Measurements from ENCODE around the gene CCDC47. TPM values are rescaled to one million over a fixed set of nuclear protein-coding genes. Genes with fewer than 3 reads are reported as not detected.
A peak's percentile ranks its signal among the peaks of the same experiment; 100 is the strongest.

The CCDC47 gene
- total RNA-seq, 1 experiment from 2014 or later = 64.0 TPM

- no peaks in the 10 kb centered on the region for H3K27me3 ChIP-seq (ENCODE audit: insufficient read depth, low read depth)
- no peak overlapping the region for H2AFZ ChIP-seq
- no peak overlapping the region for H3K4me3 ChIP-seq
- H3K27ac ChIP-seq = no peak overlapping the region
- H4K20me1 ChIP-seq (ENCODE audit: insufficient read depth) = peaks cover 49% of the 10 kb centered on the region
- intact Hi-C loops (cut with micrococcal nuclease; ENCODE audit: unreplicated experiment) = no loop called here
- POLR2A ChIA-PET (ENCODE audit: unreplicated experiment) = interaction anchor here (0.6 kb wide), 1 partner anchor 13 kb away, joined by 3 read pairs; no protein-coding TSS in a partner anchor
- no peak overlapping the region for H3K4me2 ChIP-seq
- no peaks in the 10 kb centered on the region for H3K9me3 ChIP-seq (ENCODE audit: insufficient read depth, low read depth)
- H3K36me3 ChIP-seq (ENCODE audit: low read depth) = peaks cover 72% of the 10 kb centered on the region
- CTCF ChIA-PET = no interaction called here
- peaks cover 75% of the 10 kb centered on the region for H3F3A ChIP-seq (ENCODE audit: insufficient read depth, low read depth)
- no peaks in the 10 kb centered on the region for H3K9me2 ChIP-seq (ENCODE audit: insufficient read depth)
- H3K79me2 ChIP-seq (ENCODE audit: low read depth) = 0 out of 2 replicates have a peak, but pooled peaks cover 6% of the 10 kb centered on the region
- no peaks in the 10 kb centered on the region for H3K4me1 ChIP-seq (replicated peaks; ENCODE audit: insufficient read depth)
- DNase-seq = no peak
- TF ChIP-seq EZH2 (IDR thresholded peaks at IDR 0.05; ENCODE audit: low read depth) = no peak
- TF ChIP-seq CTCF (conservative IDR thresholded peaks at IDR 0.05) = no peak
- BruUV-seq (replicated peaks) = TSS peak; percentile 69
Observed at GRCh38 chr17:63817736-63818385, 44.5 kb upstream of the CCDC47 start.

DNA sequence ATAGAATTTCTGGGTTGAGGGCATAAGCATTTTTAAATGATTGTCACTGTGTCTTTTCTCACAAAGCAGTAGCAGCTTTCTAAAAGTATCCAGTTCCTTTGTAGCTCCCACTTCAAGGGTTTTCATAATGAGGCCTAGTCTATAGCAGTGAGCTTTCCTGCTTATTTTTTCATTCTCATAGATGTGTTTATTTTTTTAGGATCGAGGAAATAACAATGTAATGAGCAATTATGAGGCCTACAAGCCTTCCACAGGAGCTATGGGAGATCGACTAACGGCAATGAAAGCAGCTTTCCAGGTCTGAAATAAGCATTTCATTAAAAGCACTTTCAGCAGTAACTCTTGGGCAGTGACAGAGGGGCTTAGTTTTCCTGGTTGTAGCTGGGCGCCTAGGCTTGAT lies 43.3 kb upstream of the CCDC47 start:
- Histone ChIP-seq H3K9me2 (ENCODE audit: insufficient read depth) (no peaks in the 10 kb centered on the region), H3K36me3 (ENCODE audit: low read depth) (peaks cover 70% of the 10 kb centered on the region), H3K4me1 (replicated peaks; ENCODE audit: insufficient read depth) (no peaks in the 10 kb centered on the region), H3K27ac (peak overlapping the region; percentile 14; the same call in 1 of the 2 replicates), H3K4me2 (no peak overlapping the region), H3F3A (ENCODE audit: insufficient read depth, low read depth) (peaks cover 67% of the 10 kb centered on the region), H4K20me1 (ENCODE audit: insufficient read depth) (peaks cover 40% of the 10 kb centered on the region), H2AFZ (no peak overlapping the region), H3K79me2 (ENCODE audit: low read depth) (0 out of 2 replicates have a peak, but pooled peaks cover 1% of the 10 kb centered on the region), H3K4me3 (no peak overlapping the region), H3K9me3 (ENCODE audit: insufficient read depth, low read depth) (no peaks in the 10 kb centered on the region), H3K27me3 (ENCODE audit: insufficient read depth, low read depth) (no peaks in the 10 kb centered on the region)
- ChIA-PET POLR2A (ENCODE audit: unreplicated experiment) (interaction anchor here (0.7 kb wide), 1 partner anchor 640 kb away, joined by 4 read pairs; no protein-coding TSS in a partner anchor), CTCF (no interaction called here)
- intact Hi-C loops (cut with micrococcal nuclease; ENCODE audit: unreplicated experiment) = no loop called here
- no TSS peak for BruUV-seq (replicated peaks)
- no peak for DNase-seq
- TF ChIP-seq EZH2 (IDR thresholded peaks at IDR 0.05; ENCODE audit: low read depth) (no peak), CTCF (conservative IDR thresholded peaks at IDR 0.05) (no peak)

- Histone ChIP-seq H3K9me3 (ENCODE audit: insufficient read depth, low read depth) (no peaks in the 10 kb centered on the region), H3K79me2 (ENCODE audit: low read depth) (no peaks in the 10 kb centered on the region), H3K36me3 (ENCODE audit: low read depth) (peaks cover 70% of the 10 kb centered on the region), H3K27me3 (ENCODE audit: insufficient read depth, low read depth) (no peaks in the 10 kb centered on the region), H3K4me2 (no peak overlapping the region), H3K27ac (peak overlapping the region; percentile 14; the same call in 1 of the 2 replicates), H4K20me1 (ENCODE audit: insufficient read depth) (peaks cover 34% of the 10 kb centered on the region), H2AFZ (no peak overlapping the region), H3K4me1 (replicated peaks; ENCODE audit: insufficient read depth) (no peaks in the 10 kb centered on the region), H3F3A (ENCODE audit: insufficient read depth, low read depth) (peaks cover 69% of the 10 kb centered on the region), H3K4me3 (no peak overlapping the region), H3K9me2 (ENCODE audit: insufficient read depth) (no peaks in the 10 kb centered on the region)
- intact Hi-C loops (cut with micrococcal nuclease; ENCODE audit: unreplicated experiment) = no loop called here
- ChIA-PET CTCF (no interaction called here), POLR2A (ENCODE audit: unreplicated experiment) (interaction anchor here (0.7 kb wide), 1 partner anchor 640 kb away, joined by 4 read pairs; no protein-coding TSS in a partner anchor)
- no TSS peak for BruUV-seq (replicated peaks)
- DNase-seq = no peak
- TF ChIP-seq CTCF (conservative IDR thresholded peaks at IDR 0.05) = no peak
- TF ChIP-seq EZH2 (IDR thresholded peaks at IDR 0.05; ENCODE audit: low read depth) = no peak
Observed at GRCh38 chr17:63816123-63816522, 42.7 kb upstream of the CCDC47 start.
